Measurements from ENCODE around the gene ZNF609.

Gene ZNF609, protein sequence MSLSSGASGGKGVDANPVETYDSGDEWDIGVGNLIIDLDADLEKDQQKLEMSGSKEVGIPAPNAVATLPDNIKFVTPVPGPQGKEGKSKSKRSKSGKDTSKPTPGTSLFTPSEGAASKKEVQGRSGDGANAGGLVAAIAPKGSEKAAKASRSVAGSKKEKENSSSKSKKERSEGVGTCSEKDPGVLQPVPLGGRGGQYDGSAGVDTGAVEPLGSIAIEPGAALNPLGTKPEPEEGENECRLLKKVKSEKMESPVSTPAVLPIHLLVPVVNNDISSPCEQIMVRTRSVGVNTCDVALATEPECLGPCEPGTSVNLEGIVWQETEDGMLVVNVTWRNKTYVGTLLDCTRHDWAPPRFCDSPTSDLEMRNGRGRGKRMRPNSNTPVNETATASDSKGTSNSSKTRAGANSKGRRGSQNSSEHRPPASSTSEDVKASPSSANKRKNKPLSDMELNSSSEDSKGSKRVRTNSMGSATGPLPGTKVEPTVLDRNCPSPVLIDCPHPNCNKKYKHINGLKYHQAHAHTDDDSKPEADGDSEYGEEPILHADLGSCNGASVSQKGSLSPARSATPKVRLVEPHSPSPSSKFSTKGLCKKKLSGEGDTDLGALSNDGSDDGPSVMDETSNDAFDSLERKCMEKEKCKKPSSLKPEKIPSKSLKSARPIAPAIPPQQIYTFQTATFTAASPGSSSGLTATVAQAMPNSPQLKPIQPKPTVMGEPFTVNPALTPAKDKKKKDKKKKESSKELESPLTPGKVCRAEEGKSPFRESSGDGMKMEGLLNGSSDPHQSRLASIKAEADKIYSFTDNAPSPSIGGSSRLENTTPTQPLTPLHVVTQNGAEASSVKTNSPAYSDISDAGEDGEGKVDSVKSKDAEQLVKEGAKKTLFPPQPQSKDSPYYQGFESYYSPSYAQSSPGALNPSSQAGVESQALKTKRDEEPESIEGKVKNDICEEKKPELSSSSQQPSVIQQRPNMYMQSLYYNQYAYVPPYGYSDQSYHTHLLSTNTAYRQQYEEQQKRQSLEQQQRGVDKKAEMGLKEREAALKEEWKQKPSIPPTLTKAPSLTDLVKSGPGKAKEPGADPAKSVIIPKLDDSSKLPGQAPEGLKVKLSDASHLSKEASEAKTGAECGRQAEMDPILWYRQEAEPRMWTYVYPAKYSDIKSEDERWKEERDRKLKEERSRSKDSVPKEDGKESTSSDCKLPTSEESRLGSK (N-terminal part only)

DNA sequence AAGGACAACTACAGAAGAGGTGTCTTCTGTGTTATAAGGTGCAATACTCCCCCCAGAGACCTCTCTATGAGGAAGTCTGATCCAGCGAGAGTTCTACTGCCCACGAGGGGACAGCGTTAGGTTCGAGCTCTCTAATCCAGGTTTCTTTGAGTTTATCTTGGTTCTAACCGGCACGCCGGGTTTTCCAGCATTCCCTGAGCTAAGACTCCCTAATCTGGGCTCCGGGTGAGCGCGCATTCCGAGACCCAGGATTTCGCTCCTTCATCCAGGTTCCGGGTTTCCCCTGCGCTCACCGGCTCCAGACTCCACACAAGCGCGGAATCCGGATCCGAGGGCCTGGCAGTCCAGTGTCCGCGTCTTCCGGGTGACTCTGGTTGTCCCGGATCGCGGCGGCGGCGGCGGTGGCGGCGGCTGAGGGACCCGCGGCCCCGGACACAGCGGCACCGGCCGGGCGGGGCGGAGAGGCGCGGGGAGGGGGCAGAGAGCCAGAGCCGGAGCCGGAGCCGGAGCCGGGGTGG lies at the start of gene ZNF609:
Gene ZNF609, plus strand, starts transcription at position 373 of the 518 bp plus-strand sequence. CDS start 38,842 bp downstream, outside the sequence.
- peak; percentile 81 for DNase-seq (ENCODE audit: low read depth, low spot score)

GRCh38 chr15:64412216-64412615 lies 48.2 kb upstream of the ZNF609 start:
- DNase-seq (ENCODE audit: low read depth, low spot score) = no peak

- DNase-seq (ENCODE audit: low read depth, low spot score) = no peak
Measured at GRCh38 chr15:64422697-64423096, 37.7 kb upstream of the ZNF609 start.

GRCh38 chr15:64423970-64424369 lies 36.4 kb upstream of the ZNF609 start:
- no peak for DNase-seq (ENCODE audit: low read depth, low spot score)

DNA sequence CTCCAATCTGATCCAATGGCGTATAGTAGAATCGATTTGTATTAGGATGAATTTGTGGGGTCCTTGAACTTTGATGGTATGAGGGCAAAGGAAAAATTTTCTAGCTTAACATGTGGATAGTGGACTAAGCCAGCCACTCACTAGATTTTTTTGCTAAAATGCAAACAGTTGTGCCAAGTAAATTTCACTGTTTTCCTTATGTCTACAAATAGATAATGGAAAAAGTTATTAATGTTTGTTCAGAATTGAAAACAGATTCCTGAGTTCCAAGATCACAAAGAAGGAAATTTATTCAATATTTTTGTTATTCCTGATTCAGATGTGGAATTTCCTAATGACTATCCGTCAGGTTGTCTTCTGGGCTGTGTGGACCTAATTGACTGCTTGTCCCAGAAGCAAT lies 35.2 kb upstream of the ZNF609 start:
- DNase-seq (ENCODE audit: low read depth, low spot score) = no peak

DNA sequence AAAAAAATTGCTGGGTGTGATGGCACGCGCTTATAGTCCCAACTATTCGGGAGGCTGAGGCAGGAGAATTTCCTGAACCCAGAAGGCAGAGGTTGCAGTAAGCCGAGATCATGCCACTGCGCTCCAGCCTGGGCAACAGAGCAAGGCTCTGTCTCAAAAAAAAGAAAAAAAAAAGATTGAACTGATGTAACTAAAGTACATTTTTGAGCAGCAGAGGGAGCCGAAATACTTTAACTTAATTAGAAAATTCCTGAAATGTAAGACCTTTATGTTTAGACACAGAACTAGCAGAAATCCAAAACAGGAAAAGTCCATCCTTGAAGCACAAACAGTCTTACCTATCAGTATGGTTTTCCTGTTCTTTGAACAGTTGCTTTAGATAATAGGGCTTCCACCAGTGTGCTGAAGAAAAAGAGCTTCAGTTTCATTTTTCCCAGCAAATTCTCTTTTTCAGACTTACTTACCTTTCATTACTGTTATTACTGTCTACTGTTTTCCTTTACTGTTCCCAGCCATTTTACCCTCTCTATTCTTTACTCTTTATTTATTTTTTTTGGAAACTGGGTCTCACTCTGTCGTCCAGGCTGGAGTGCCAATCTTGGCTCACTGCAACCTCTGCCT lies 33.4 kb upstream of the ZNF609 start:
- DNase-seq (ENCODE audit: low read depth, low spot score) = no peak

DNA sequence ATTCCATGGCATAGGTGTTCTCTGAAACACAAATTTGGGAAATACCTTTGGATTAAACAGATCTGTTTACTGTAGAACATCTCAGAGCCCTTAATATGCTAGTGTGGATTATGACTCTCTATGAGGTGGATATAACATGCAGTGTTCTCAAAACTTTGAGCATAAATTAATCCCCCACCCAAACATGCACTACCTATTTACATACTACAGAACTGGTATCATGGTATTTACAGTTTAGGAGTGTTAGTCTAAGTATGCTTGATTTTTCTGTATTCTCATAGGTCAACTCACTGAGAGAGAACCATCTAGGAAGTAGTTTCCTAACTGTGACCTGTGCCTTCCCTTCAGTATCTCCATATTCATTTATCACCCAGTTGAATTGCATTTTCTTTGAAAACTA lies 30.9 kb upstream of the ZNF609 start:
- no peak for DNase-seq (ENCODE audit: low read depth, low spot score)

- no peak for DNase-seq (ENCODE audit: low read depth, low spot score)
Measured at GRCh38 chr15:64430000-64430735, 30.2 kb upstream of the ZNF609 start.

DNA sequence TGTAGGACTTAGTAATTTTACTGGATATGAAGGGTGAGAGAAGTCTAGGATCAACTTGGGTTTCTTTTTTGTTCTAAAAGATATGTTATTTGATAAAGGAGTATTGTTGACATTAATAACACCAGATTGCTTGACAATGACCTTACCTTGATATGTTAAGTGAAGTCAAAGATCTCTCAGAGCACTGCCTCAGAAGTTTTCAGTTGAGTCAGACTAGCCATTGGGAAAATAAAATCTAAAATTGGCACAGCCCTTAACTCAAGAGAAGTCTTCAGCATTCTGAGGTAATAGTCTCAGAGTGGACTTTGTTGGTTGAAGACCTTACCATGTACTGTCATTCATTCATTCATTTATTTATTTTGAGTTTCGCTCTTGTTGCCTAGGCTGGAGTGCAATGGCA lies 22.4 kb upstream of the ZNF609 start:
- DNase-seq (ENCODE audit: low read depth, low spot score) = no peak

DNA sequence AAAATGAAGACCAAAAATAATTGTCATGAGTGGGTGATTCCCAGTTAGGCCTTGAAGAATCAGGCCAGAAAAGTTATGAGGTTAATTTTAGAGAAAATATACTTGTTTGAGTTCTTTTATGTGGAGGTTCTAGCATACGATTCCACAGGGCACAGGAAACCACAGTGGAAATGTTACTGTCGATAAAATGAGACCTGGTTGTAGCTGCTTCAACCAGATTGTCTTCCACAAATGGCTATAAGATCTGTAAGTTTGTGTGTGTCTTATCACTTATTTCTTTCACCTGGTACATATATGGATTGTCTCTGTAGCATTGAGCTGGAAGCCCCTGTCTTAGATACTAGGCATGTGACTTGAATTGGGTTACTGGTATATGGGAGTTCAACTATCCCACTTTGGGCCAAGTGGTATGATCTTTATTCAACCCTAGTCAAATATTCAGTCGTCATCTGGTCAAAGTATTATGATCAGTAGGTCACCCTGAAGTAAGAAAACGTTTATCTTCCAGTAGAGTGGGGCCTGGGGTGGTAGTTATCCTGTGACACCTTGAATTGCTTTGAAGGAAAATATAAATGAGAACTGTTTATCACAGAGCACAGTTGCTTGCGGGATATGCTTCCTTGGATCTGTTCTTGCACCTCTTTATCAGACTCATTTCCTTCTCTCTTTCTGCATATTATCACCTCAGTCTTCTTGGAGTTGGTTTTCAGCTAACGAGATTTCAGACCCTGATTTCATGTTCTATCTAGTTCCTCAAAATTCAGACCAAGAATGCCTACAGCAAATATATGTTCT lies 21.5 kb upstream of the ZNF609 start:
- DNase-seq (ENCODE audit: low read depth, low spot score) = no peak

- DNase-seq (ENCODE audit: low read depth, low spot score) = no peak
Measured at GRCh38 chr15:64441852-64442251, 18.5 kb upstream of the ZNF609 start.

GRCh38 chr15:64443016-64443415 lies 17.4 kb upstream of the ZNF609 start:
- no peak for DNase-seq (ENCODE audit: low read depth, low spot score)

- DNase-seq (ENCODE audit: low read depth, low spot score) = no peak
Measured at GRCh38 chr15:64443747-64444621, 16.4 kb upstream of the ZNF609 start.

DNA sequence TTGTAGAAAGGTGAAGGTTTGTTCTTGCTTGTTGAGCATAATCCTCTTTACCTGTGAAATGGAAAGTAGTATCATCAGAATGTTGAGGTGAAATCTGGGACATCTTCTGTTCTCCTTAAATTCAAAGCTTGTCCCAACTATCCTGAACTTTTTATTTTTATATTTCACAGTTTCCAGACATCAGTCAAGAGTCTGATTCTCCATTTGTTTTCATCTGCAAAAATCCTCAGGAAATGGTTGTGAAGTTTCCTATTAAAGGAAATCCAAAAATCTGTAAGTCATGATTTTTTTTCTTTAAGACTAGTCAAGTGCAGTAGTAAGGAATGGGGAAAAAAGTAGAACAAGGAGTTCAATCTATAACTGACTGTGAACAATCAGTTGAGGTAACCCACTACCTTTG lies 15.5 kb upstream of the ZNF609 start:
- DNase-seq (ENCODE audit: low read depth, low spot score) = no peak

DNA sequence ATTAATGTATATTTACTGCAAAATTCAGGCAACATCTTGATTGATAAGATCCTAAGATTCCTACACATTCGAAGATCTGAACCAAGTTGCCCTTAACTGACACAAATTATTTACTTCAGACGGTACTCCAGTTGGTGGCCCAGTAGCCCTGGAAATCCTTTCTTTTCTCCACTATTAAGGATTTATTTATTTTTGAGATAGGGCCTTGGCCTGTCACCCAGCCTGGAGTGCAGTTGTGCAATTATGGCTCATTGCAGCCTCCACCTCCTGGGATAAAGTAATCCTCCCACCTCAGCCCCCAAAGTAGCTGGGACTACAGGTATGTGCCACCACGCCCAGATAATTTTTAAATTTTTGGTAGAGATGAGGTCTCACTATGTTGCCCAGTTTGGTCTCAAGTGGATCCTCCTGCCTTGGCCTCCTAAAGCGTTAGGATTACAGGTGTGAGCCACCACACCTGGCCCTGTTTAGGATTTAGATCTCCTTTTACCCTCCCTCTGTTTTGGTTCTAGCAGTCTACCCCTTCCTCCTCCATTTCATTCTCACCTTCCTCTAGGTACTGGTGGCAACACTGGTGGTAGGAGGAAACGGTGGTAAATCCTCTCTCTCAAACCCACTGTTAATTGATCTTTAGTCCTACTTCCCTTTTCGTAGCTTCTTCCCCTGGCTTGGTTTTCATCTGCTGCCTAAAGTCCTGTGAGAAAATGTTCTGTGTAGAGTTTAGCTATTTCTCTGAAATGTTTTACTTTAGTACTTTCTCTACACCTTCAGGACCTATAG lies 12.7 kb upstream of the ZNF609 start:
- DNase-seq (ENCODE audit: low read depth, low spot score) = no peak

GRCh38 chr15:64452988-64453688 lies 7.2 kb upstream of the ZNF609 start:
- DNase-seq (ENCODE audit: low read depth, low spot score) = no peak

DNA sequence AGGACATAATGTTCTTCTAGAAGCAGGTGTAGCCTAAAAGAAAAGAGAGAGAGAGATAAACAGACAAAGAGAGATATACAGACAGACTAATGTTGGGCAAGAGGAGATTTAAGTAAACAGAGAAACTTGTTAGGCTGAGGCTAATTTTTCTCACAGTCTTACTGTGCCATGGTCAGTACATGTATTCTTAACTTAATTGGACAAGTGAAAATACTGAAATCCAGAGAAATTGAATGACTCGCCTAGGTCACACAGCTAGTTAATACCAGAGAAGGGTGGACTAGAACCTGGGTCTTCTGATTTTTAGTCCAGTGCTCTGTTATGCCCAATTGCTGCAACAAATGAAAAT lies 6.7 kb upstream of the ZNF609 start:
- no peak for DNase-seq (ENCODE audit: low read depth, low spot score)

GRCh38 chr15:64454282-64454681 lies 6.1 kb upstream of the ZNF609 start:
- no peak for DNase-seq (ENCODE audit: low read depth, low spot score)

Data from activated naive CD8-positive, alpha-beta T cell treated with anti-CD3 and anti-CD28 coated beads, Interleukin-2, amount 50 U/mL, for 16 hours (primary cell).